ENCODE data around the gene HECW1.

The HECW1 gene

DNA sequence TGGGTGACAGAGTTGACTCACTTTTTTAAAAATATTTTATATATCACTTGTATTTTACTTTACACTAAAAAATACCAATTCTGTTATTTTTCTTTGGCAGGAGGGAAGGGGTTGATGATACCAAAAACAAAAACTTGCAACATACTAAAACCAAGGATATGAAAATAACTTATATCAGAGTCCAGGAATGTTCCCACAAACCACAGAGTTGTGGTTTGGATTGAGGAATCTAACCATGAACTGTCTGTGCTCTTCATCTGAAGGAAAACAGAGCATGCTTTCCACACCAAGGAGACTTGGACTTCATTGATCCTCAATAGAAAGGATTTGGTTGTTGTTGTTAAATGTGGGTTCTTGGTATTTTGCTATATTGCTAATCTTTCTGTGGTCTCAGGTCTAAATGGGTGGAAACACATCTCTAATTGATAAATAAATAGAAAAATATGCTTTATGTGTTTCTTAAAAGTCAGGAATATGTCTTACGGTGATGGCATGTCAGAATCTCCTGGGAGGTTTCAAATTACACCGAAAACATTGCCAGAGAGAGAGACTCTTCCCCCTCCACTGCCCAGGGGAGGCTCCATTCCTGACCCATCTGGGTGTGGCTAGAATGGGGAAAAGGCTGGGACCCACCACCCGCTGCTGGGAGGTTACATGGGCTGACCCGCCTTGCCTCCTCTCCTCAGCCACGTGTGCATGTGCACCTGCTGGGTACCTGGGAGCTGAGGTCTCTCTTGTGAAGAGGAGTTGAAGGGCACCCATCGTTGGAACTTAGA, 423.6 kb downstream of the HECW1 start:
- TF ChIP-seq, protein P1, sequence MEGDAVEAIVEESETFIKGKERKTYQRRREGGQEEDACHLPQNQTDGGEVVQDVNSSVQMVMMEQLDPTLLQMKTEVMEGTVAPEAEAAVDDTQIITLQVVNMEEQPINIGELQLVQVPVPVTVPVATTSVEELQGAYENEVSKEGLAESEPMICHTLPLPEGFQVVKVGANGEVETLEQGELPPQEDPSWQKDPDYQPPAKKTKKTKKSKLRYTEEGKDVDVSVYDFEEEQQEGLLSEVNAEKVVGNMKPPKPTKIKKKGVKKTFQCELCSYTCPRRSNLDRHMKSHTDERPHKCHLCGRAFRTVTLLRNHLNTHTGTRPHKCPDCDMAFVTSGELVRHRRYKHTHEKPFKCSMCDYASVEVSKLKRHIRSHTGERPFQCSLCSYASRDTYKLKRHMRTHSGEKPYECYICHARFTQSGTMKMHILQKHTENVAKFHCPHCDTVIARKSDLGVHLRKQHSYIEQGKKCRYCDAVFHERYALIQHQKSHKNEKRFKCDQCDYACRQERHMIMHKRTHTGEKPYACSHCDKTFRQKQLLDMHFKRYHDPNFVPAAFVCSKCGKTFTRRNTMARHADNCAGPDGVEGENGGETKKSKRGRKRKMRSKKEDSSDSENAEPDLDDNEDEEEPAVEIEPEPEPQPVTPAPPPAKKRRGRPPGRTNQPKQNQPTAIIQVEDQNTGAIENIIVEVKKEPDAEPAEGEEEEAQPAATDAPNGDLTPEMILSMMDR (IDR thresholded peaks at IDR 0.05): no peak
- H3K27ac ChIP-seq: no peak overlapping the region

DNA sequence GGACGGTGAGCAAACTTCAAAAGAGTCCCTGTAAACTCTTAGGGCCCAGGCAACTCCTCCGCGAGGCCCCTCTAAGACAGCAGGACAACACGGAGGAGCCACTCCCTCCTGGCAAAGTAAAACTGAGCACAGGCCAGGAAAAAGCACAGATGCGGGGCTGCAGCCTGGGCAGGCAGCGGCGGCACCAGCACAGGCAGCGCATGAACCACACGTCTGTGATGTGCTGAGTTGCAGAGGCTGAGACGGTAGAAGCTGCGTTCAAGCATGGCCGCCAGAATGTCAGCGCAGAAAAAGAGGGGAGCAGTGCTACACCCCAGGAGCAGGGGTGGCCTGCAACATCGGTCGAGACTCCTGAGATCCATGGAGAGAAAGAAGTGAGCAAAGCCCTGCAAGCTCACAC, 424.3 kb downstream of the HECW1 start:
- intact Hi-C loops (cut with DNase I; ENCODE audit: low total_unique reads): no loop called here
- H3K27ac ChIP-seq: no peak overlapping the region
- no peak for DNase-seq
- no peaks in the 10 kb centered on the region for H3K36me3 ChIP-seq
- H3K9me3 ChIP-seq: no peaks in the 10 kb centered on the region
- H3K27me3 ChIP-seq: no peaks in the 10 kb centered on the region
- H3K4me1 ChIP-seq: peaks cover 0 to 4% (median 2%) of the 10 kb centered on the region in 4 donors
- no peak overlapping the region for H3K4me3 ChIP-seq
- TF ChIP-seq, protein P1 (IDR thresholded peaks at IDR 0.05): no peak

More for the DNA sequence above, 423.6 kb downstream of the HECW1 start:
- intact Hi-C loops (cut with DNase I; ENCODE audit: low total_unique reads): no loop called here
- Histone ChIP-seq H3K36me3 (no peaks in the 10 kb centered on the region), H3K4me1 (peaks cover 0 to 4% (median 2%) of the 10 kb centered on the region in 4 donors), H3K9me3 (no peaks in the 10 kb centered on the region), H3K27me3 (no peaks in the 10 kb centered on the region), H3K4me3 (no peak overlapping the region)
- DNase-seq: no peak

DNA sequence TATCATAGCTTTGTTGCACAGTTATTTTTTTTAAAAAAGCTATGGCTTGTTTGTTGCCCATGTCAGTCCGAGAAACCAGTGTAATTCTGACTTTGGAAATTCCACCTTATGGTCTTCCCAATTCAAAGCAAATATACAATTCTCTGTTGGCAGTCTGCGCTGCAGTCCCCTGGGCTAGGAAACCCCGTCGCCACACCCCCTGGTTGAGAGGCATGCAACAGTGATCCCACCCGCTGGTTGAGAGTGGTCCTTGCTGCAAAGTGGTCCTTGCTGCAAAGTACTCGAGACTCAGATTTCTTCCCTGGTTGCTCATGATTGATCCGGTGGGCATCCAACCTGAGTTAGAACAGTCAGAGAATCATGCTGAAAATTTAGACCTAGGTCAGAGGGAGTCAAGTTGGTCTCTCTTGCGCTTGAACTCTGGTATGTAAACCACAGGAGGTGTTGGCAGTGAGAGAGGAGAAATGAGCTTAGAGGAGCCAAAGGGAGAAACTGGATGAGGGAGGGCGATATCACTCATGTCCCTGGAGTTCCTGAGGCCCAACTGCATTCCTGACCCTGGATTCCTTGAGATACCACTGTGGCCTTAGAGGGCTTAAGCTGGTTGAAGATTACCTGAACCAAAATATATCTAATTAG, 425.4 kb downstream of the HECW1 start:
- DNase-seq: no peak
- TF ChIP-seq, protein P1 (IDR thresholded peaks at IDR 0.05): no peak
- Histone ChIP-seq H3K9me3 (no peaks in the 10 kb centered on the region), H3K27me3 (no peaks in the 10 kb centered on the region), H3K36me3 (no peaks in the 10 kb centered on the region), H3K27ac (no peak overlapping the region), H3K4me1 (peaks cover 0 to 4% (median 2%) of the 10 kb centered on the region in 4 donors), H3K4me3 (no peak overlapping the region)
- intact Hi-C loops (cut with DNase I; ENCODE audit: low total_unique reads): no loop called here

DNA sequence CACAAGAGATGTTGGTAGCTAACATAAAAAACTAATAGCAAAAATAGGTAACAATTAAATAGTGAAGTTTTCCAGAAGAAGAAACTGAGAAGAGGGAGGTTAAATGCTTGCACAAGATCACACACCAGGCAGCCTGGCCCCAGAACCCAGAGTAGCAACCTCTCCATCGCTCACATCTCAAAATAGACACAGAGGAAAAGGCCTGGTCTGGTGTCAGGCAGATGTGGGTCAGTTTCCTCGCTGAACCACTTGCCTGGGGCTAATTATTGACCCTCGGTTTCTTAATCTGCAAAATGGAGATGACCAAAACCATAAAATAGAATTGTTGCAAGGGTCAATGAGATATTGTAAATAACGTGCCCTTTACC, 425.9 kb downstream of the HECW1 start:
- no peaks in the 10 kb centered on the region for H3K27me3 ChIP-seq
- DNase-seq: no peak
- no peaks in the 10 kb centered on the region for H3K9me3 ChIP-seq
- no peaks in the 10 kb centered on the region for H3K36me3 ChIP-seq
- intact Hi-C loops (cut with DNase I; ENCODE audit: low total_unique reads): no loop called here
- TF ChIP-seq, protein P1 (IDR thresholded peaks at IDR 0.05): no peak
- H3K4me1 ChIP-seq: peaks cover 0 to 4% (median 2%) of the 10 kb centered on the region in 4 donors
- no peak overlapping the region for H3K4me3 ChIP-seq
- no peak overlapping the region for H3K27ac ChIP-seq

DNA sequence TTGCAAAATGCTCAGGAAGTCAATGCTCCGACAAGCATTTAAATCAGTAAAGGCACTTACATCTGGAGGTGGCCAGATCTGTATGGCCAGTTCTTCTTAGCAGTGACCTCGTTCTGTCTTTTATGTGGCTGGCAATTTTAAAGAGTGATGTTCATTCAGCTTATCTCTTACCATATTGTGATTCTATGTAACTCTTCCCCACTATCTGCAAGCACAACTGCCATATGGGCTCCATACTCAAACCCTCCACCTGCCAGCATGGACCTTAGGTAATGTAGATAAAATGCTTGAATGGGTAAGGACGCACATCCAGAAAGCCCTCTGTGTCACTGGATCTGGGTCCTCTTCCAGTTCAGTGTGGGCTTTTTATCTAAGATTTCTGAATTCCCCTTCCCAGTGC, 428.0 kb downstream of the HECW1 start:
- Histone ChIP-seq H3K4me3 (no peak overlapping the region), H3K9me3 (no peaks in the 10 kb centered on the region), H3K36me3 (no peaks in the 10 kb centered on the region), H3K27ac (no peak overlapping the region), H3K4me1 (peaks cover 0 to 3% (median 0%) of the 10 kb centered on the region in 4 donors), H3K27me3 (no peaks in the 10 kb centered on the region)
- DNase-seq: no peak
- intact Hi-C loops (cut with DNase I; ENCODE audit: low total_unique reads): no loop called here
- TF ChIP-seq, protein P1 (IDR thresholded peaks at IDR 0.05): no peak
